GM21447 (cell line): ENCODE data around the gene C8G.

Source experiments
- ATAC-seq: cut with Tn5 transposase; IDR thresholded peaks from one replicate; pipeline ENCODE4 v1.9.1; 2021; ENCODE audit not compliant: unreplicated experiment

Gene C8G

DNA sequence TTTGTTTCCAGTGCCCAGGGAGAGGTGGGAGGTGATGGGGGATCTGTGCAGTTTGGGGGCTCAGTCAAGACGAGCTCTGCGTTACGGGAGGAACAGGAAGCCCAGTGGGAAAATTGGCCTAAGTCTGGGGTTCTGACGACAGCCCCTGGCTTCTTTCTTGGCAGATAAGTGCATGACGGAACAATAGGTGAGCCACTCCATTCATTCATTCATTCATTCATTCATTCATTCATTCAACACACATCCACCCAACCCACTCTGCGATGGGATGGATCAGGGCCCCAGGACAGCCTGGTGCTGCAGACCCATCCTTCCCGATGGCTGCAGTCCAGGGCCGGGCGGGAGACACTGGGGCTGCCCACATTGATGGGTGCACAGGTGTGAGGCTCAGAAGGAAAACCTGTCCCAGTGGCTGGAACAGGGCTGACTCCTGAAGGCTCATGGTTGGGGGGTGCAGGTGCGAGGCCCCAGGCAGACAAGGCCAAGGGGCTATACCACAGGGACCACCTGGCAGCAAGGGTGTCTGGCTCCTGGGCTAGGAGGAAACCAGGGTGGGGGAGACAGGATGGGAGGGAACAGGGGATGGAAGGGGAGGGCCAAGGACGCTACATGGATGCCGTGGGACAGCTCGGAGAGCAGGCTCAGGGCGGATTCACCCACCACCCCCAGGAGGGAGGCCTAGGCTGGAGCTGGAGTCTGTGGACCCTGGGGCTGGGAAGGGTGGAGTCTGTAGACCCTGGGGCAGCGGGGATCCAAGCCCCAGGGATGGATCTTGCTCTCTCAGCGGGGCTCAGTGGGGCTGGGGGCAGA lies 35.8 kb downstream of the C8G start:
- ATAC-seq, result no peak

DNA sequence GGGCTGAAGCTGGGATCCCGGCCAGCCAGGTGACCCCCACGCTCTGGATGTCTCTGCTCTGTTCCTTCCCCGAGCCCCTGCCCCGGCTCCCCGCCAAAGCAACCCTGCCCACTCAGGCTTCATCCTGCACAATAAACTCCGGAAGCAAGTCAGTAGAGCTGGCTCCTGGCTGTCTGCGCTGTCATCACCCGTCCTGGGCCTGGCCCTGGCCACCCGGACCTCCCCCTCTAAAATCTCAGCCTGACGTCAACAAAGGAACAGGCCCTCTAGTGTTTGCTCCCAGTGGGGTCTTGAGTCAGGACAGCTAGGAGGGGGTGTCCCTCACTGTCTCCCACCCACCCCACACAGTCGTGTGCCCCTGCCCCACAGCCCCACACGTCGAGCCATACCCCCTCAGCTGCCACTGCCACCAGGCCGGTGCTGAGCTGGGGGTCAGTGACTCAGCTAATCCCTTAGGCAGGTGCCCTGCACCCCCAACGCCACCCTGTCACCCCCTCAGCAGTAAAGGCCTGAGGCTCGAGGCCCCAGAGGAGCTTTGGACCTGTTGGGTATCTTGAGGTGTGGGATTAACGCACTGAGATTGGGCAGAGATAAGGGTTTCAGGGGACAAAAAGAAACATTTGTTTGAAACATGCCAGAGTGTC lies 36.7 kb downstream of the C8G start:
- no peak for ATAC-seq

DNA sequence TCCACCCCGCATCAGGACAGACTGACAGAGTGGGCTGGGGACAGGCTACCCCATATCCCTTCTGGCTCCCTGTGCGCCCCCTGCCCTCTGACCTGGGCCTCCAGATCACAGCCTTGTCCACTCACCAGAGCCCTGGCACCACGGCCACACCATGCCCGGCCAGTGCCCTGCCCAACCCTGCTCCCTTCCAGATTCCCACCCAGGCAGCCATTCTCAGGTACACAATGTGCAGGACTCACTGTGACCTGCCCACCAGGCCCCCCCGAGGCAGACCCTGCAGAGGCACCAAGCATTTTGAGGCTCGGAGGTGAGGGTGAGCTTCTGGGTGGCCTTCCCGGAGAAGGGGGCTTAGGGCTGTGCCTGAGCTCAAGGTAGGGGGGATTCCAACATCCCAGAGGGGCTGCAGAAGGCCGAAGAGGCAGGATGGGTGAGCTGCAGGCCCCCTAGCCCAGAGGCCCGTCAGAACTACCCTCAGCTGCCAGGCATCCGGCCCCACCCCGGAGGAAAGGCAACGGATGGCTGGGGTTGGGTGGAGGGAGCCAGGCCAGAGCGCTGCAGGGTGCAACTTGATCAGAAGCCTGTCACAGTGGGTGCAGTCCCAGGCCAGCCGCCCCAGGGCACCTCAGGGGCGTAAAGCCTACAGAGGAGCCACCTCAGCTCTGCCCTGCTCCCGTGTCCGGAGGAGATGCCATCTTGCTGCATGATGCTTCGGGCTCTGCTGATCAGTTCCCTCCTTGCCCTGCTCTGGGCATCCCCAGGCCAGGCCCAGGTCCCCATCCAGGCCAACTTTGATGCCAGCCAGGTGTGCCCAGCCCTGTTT lies 37.4 kb downstream of the C8G start, which contains the start of gene LCNL1:
LCNL1 (plus strand) TSS at position 762 of the 820 bp plus-strand sequence. CDS start 594 bp downstream, outside the sequence.
- ATAC-seq, result no peak

DNA sequence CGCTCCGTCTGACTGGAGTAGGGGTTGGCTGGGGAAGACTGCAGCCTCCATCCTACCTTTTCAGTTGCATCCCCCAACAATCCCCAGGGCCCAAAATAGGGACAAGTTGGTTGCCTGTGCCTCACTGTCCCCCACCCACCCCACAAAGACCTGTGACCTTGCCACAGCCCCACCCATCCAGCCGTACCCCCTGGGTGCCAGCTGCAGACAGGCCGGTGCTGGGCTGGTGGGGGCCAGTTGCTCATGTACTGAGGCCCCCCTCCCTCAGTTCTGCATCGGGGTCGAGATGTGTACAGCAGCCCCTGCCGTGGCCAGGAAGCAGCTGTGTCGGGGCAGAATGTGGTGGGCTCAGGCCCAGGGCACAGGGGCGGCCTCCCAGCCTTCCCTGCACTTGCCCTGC lies 38.1 kb downstream of the C8G start:
- no peak for ATAC-seq

DNA sequence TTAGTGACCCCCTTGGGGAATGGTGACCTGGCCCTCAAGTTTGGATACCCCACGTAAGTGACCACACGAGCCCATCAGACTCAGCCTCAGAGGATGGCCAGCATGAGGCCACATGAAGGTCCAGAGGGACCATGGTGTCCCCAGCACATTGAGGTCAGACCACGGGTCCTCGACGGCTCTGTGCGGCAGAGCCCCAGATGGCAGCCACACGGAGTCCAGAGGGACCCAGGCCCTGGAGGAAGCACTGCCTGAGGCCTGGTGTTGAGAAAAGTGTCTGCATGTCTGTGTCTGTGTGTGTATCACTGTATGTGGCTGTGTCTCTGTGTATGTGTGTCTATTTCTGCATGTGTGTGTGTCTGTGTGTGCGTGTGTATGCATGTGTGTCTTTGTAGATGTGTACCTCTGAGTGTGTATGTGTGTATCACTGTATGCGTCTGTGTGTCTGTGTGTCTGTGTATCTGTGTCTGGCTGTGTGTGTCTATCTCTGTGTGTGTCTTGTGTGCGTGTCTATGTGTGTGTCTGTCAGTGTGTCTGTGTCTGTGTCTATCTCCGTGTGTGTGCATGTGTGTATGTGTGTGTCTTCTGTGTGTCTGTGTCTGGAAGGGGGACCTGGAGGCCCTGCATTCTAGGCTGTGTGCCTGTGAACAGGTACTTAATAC lies 38.7 kb downstream of the C8G start:
- ATAC-seq, result no peak

DNA sequence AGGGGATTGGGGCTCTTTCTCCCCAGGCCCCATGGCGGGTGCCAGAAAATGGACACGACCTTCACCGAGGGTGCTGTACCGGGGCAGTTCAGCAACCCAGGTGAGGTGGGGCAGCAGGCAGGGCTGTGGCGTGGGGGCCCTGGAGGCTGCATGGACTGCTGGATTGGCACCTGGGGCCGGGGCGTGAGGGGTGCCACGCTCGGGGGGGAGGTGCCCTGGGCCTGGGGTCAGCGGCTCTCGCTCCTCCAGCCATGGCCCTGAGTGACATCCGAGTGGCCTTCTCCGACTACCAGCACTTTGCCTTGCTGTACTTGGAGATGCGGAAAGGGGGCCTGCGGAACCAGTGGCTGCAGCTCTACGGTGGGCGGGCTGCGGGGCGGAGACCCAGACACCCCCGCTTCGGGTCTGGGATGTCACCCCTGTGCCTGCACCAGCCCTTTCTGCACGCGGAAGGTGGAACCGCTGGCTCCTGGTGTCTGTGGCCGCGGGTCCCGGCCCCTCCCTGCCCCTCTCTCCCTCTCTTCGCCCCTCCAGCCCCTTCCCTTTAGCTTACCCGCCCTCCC lies 39.5 kb downstream of the C8G start:
- no peak for ATAC-seq

DNA sequence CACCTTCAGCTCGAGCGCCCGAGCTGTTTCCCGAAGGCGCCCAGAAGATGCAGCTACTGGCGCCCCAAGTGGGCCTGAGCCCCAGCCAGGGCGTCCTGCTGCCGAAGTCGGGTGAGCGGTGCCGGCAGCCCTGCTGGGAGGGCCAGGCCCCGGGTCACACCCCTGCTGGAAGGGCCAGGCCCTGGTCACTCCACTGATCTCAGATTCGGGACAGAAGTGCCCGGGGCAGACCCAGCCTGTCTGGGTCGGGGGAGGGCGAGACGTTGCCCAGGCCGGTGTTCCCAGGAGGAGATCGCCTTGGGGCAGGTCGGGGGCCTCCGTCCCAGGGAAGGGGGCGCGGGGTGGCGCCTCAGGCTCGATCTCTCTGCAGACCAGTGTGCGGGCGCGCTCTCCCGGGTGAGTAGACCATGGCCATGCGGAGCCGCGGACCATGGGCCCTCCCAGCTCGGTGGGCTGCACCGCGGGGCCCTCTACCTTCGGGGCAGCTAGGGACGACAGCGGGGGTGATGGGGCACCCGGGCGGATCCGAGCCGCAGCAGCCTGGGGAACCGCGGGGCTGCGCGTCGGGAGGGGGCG lies 40.1 kb downstream of the C8G start:
- ATAC-seq, result no peak

DNA sequence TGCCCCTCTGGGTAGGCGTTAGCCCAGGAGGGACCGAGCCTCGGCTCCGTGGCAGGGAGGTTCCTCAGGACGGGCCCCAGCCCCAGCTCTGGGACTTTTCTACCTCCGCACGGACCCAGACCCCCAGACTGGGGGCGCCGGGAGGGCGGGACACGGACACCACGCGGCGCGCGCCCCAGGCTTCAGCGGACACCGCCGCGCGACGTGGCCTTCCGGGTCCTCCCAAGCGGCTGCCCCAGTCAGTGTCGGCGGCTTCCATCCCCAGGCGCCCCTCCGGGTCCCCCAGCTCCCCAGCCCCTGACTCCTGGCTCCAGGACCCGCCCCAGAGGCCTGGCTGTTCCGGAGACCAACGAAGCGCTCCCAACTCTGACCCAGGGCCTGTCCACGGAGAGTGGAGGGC lies 40.8 kb downstream of the C8G start:
- ATAC-seq, result no peak

DNA sequence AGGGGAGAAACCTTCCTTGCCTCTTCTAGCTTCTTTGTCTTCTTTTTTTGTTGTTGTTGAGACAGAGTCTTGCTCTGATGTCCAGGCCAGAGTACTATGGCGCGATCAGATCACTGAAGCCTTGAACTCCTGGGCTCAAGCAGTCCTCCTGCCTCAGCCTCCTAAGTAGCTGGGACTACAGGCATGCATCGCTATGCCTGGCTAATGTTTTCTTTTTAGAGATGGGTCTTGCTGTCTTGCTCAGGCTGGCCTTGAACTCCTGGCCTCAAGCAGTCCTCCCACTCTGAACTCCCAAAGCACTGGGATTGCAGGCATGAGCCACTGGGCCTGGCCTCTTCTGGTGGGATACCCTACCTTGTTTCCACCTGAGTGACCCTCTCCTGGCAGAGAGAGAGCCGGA lies 43.8 kb downstream of the C8G start:
- ATAC-seq, result no peak

DNA sequence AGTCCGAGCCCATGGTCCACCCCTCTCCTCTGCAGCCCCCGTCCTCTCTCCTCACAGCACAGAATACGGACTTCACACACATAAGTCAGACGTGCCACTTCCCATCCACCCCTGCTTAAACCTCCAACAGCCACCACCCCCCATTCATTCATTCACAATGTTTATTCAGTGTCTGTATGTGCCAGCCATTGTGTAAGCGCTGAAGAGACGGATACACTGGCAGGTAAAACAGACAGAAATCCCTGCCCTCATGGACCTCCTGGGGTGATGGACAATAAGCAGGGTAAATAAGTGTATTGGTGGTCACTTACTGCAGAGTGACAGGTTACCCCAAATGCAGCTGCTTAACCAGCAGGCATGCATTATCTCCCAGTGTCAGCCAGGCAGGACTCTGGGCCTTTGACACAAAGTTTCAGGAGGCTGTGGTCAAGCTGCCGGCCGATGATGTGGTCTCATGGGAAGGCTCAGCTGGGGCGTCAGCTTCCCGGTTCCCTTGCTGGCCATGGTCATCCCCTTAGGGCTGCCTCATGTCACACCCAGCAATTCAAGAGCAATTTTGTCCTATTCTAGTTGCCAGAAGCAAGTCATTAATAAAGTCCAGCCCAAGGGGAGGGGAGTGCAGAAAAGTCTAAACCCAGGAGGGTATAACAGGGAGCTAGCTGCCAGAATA lies 45.3 kb downstream of the C8G start:
- ATAC-seq, result no peak

DNA sequence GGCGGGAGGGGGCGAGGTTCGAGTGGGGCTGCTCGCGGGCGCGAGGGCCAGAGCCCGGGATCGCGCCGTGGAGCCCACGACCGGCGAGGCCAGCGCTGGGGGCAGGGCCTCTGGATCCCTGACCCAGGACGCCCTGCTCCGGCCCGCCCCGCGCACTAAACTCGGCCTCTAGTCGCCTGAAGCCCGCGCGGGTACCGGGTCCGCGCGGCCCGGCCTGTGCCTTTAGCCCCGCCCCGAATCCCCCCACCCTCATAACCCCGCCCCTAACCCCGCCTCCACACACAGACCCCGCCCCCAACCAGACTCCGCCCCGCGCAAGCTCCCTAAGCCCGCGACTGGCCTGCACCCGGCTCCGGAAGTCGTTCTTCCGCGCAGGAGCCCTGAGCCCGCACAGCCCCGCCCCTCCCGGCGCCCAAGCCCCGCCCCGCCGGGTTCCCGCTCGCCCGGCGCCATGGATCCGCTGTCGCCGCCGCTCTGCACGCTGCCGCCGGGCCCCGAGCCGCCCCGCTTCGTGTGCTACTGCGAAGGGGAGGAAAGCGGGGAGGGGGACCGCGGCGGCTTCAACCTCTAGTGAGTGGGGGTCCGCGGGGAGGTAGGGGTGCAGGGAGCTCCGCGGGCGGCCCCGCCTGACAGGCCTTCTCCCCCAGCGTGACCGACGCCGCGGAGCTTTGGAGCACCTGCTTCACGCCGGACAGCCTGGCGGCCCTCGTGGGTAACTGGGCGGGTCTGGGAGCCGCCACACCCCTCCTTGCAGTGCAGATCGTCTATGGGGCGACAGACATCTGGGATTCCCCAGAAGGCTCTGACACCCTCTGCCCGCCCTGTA lies 47.2 kb downstream of the C8G start, which contains the start of gene PAXX:
PAXX (plus strand) TSS at position 430 of the 826 bp plus-strand sequence; CDS start at position 452, 22 bp downstream.
- ATAC-seq, result peak; percentile 67

DNA sequence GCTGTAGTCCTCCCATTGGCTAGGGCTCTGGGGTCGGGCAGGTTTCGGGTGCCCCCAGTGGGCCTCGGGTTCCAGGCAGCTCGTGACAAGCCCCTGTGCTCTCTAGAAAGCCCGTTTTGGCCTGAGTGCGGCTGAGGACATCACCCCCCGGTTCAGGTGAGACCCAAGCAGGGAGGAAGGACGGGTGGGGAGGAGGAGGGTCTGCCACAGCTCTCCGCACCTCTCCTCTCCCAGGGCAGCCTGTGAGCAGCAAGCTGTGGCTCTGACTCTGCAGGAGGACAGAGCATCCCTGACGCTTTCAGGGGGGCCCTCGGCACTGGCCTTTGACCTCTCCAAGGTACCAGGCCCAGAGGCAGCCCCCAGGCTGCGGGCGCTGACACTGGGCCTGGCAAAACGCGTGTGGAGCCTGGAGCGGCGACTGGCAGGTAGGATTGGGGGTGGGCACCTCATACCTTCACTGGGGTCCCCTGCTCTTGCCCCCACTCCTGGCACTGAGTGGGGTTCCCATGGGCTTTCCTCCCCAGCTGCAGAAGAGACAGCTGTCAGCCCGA lies 47.9 kb downstream of the C8G start:
- no peak for ATAC-seq

DNA sequence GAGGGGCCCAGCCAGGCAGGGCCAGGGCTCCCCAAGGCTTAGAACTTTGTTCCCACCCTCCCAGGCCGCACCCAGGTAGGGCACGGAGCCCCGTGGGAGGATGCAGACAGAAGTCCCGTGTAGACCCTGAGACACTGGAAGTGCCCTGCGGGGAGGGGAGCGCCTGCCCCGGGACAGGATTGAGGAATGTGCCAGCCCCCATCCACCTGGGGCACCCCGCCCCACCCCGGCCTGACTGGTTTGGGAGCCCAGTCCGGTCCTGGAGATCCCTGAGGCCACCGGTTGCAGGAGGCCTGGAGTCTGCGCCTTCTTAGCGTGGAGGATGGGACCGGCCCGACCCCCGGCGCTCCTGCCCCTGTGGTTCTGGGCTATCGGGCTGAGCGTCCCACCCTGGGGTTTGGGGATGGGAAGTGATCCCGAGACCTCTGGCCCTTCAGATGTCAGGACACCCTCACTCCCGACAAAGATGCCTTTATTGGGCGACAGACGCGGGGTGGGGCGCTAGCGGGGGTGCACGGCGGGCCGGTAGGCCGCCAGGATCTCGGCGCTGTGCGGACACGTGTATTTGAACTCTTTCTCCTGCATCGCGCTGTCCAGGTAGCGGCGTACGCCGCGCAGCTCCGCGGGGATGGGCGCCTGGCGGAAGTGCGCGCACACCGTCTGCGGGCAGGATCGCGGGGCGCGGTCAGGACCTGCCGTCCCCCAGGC lies 49.3 kb downstream of the C8G start:
- no peak for ATAC-seq

DNA sequence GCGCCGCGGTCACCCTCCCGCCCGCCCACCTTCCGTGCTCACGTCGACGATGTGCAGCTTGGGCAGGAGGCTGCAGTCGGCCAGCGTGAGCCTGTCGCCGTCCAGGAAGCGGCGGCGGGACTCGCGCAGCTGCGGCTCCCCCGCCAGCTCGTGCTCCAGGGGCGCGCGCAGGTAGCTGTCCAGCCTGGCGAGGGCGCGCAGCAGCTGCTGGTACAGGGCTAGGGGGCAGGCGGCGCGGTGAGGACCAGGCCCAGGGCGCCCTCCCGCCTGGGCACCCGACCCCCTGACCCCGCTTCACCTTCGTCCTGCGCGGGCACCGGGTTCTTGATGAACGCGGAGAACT lies 49.8 kb downstream of the C8G start:
- no peak for ATAC-seq

DNA sequence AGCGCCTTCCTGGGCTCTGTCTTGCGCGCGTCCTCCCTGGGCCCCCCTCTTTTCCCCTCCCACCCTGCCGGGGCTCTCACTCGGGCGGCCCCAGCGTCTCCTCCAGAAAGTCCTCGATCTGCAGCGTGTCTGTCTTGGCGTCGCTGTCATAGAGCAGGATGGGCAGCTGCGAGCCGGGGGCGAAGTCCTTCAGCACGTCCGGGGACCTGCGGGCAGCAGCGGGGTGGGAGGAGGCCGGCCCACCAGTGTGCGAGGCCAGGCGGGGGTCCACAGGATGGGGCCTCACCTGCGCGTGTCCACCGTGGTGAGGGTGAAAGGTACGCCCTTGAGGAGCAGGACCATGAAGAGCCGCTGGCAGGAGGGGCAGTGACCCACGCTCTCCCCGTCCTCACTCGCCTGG lies 50.3 kb downstream of the C8G start:
- no peak for ATAC-seq

DNA sequence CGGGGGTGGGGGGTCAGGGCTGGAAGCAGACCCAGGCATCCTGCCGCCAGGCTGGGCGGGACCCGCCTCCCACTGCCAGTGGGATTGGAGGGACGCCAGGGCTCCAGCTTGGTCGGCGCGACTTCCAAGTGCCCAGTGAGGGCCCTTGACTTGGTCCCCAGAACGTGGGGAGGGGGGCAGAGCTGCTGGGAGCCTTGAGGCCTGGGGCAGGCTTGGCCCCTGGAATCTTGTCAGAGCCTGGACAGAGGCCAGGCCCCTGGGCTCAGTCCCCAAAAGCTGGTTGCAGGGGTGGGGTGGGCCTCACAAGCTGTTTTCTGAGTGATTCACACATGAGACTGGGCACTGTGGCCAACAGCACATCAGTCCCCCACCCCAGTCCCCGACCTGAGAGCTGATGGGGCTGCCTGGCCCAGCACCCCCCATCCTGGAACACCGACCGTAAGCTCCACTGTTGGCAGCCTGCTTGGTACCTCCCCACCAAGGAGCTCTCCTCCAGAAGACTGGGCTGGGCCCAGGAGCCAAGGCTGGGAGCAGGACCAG lies 50.8 kb downstream of the C8G start:
- no peak for ATAC-seq
